Sciatic nerve (tissue), 2 donors: ENCODE data around the gene TES. TPM values are rescaled to one million over a fixed set of nuclear protein-coding genes. Genes with fewer than 3 reads are reported as not detected.

Source experiments
- ATAC-seq: fragments of 200-7000 bp; cut with Tn5 transposase; one replicate; pipeline ENCODE4 v1.9.1; 2020; ENCODE audit warnings: mild to moderate bottlenecking, moderate library complexity
- DNase-seq: peaks from one replicate; pipeline ENCODE4 v3.0.0-alpha.2; 2020; ENCODE audit warnings: low spot score
- intact Hi-C: fragments of 100-400 bp; cut with DNase I; formaldehyde crosslinking; loops from one replicate; pipeline ENCODE4 v1.14.2; 2022
- total RNA-seq: library from RNA; stranded (reverse); fragmentation: NEBNext Ultra II Directional; extraction: Animal tissue kit (Norgen Biotek cat#: 25700); gene quantifications from one replicate; pipeline ENCODE4 v1.2.1, GENCODE V29; 2021
- donor health status: DM: no; HTN: no; CAD: no.
- donor health status: DM: no; HTN: no; CAD: no.

The TES gene
- total RNA-seq, 1 donor from 2014 or later, result 32.3 TPM

DNA sequence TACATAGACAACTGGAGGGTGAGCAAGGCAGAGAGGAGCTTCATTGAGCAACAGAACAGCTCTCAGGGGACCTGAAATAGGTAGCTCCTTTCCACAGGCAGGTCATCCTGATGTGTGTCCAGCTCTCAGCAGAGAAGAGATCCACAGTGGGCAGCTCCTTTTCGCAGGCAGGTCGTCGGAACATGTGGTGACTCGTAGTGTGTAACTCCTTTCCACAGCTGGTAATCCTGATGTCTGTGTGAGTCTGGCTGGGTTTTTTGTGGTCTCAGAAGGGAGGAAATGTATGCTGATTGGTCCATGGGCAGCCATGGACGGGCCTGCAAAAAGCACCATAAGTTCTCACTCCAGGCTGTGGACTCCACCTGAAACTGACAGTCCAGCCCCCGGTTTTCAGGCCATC lies 24.4 kb upstream of the TES start:
- intact Hi-C loops, result no loop called here

GRCh38 chr7:116187400-116187799 lies 22.9 kb upstream of the TES start:
- intact Hi-C loops, result no loop called here
- no peak for ATAC-seq
- no peak for DNase-seq

More for the DNA sequence above, 24.4 kb upstream of the TES start:
- DNase-seq (no peak), ATAC-seq (no peak)

DNA sequence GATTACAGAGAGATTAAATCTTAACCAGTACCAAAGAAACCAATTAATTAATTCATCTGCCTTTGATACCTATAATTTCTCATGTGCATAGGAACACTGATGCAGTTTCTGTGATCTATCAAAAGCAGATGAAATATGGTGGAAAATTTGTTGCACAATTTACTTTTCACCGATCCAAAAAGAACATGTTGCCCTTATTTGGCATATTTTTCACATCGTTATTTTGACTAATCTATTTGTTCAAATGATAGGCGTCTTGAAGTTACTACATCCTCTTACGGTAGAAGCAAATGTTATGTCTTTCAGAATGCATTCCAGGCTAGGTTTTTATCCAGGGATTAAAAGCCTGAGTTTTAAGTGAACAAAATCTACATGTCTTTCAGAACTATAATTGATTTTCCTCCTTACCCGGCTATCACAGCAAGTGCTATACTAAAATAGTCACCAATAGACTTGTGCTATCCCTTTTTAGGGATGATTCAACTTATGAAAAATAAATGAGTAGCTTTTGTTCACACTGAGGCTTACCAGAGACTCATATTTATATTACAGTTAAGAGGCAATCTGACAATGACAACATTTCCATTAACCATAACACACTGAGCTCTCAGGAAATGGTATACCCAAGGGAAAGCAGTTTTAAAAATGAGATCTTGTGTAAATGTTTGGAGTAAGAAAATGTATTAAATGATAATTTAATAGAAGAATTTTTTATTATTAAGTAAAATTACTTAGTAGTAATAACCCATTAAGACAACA lies 16.8 kb upstream of the TES start:
- intact Hi-C loops, result no loop called here
- ATAC-seq, result no peak

GRCh38 chr7:116194115-116194514 lies 16.2 kb upstream of the TES start:
- intact Hi-C loops, result no loop called here
- DNase-seq (no peak), ATAC-seq (no peak)

More for the DNA sequence above, 16.8 kb upstream of the TES start:
- DNase-seq, result no peak

- no peak for ATAC-seq
- intact Hi-C loops, result no loop called here
Measured at GRCh38 chr7:116195451-116195850, 14.9 kb upstream of the TES start.

GRCh38 chr7:116196947-116197346 lies 13.4 kb upstream of the TES start:
- no peak for ATAC-seq
- DNase-seq, result no peak
- intact Hi-C loops, result no loop called here

More at GRCh38 chr7:116195451-116195850, 14.9 kb upstream of the TES start:
- DNase-seq, result no peak

DNA sequence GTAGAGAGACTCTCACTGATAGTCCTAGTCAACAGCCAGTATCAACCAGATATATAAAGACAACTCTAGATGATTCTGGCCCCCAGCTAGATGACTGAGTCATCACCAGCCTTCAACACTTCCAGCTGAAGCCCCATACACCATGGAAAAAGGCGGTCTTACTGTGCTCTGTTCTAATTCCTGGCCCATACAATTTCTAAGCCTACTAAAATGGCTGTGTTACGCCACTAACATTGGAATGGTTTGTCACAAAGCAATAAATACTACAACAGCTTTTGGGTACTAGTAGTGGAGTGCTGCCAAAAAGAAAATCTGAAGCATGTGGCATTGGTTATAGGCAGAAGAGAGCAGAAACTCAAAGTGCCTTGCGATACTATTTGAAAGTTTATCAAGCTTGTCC lies 13.0 kb upstream of the TES start:
- intact Hi-C loops, result no loop called here
- ATAC-seq (no peak), DNase-seq (no peak)

- DNase-seq (no peak), ATAC-seq (no peak)
- intact Hi-C loops, result no loop called here
Measured at GRCh38 chr7:116198748-116199410, 11.5 kb upstream of the TES start.

- intact Hi-C loops, result no loop called here
- no peak for ATAC-seq
- DNase-seq, result no peak
Measured at GRCh38 chr7:116200963-116201362, 9.4 kb upstream of the TES start.

- no peak for DNase-seq
- intact Hi-C loops, result no loop called here
- no peak for ATAC-seq
Measured at GRCh38 chr7:116206141-116206540, 4.2 kb upstream of the TES start.

- intact Hi-C loops, result no loop called here
- no peak for ATAC-seq
Measured at GRCh38 chr7:116208919-116209318, 1.4 kb upstream of the TES start.

DNA sequence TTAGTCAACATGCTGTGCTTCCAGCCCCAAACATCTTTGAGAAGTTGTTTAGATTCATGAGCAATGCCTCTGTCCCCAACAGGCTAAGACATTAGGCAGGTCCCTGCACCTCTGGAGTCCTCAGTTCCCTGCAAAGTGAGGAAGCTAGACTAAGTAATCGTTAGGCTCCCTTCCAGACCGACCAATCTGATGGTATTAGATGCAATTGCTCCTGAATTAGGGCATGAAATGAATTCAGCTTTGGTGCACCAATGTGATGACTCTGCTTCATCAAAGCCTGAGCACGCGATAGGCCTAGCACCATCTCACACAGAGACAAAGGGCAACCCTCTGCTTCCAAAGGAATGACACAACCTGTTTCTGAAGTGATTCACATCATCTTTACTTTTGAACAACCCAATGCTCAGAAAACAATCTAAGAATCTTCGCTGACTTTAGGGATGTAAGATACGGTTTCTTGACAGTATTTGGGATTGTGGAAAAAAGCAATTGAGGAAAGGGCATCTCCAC lies 723 bp upstream of the TES start:
- ATAC-seq (no peak), DNase-seq (no peak)
- intact Hi-C loops, result no loop called here

More at GRCh38 chr7:116208919-116209318, 1.4 kb upstream of the TES start:
- DNase-seq, result no peak

- DNase-seq (peak; percentile 70), ATAC-seq (peak; percentile 90)
- intact Hi-C loops, result no loop called here
Measured at GRCh38 chr7:116211006-116211912, 920 bp downstream of the TES start.

GRCh38 chr7:116211913-116212596 lies 1.7 kb downstream of the TES start:
- no peak for DNase-seq
- ATAC-seq, result no peak
- intact Hi-C loops, result no loop called here

DNA sequence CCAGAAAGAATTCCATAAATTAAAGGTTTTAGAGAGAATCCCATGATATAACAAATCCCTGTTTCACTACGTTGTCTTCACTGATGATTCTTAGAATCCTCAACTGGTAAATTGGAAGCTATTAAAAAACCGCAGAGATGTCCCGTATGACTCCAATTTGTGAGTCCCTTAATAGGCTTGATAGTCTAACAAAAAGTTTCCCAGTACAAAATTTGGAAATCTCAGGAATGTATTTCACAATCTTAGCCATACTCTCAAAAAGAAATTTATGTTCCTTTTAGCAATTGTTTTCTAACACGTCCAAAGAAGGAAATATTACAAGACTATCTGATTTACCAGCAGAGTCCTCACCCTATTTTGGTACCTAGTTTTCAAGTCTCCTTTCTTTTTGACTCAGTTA lies 2.5 kb downstream of the TES start:
- DNase-seq, result no peak
- ATAC-seq, result no peak
- intact Hi-C loops, result no loop called here

- no peak for DNase-seq
- intact Hi-C loops, result no loop called here
- no peak for ATAC-seq
Measured at GRCh38 chr7:116213361-116214130, 3.2 kb downstream of the TES start.

GRCh38 chr7:116214921-116215320 lies 4.6 kb downstream of the TES start:
- no peak for ATAC-seq
- no peak for DNase-seq
- intact Hi-C loops, result no loop called here

- DNase-seq, result no peak
- no peak for ATAC-seq
- intact Hi-C loops, result no loop called here
Measured at GRCh38 chr7:116215551-116215950, 5.2 kb downstream of the TES start.
